HG03571 (cell line): ENCODE data around the gene LTBR.

Source experiments
- ATAC-seq: cut with Tn5 transposase; IDR thresholded peaks from one replicate; pipeline ENCODE4 v1.9.1; 2021; ENCODE audit not compliant: unreplicated experiment

LTBR gene

DNA sequence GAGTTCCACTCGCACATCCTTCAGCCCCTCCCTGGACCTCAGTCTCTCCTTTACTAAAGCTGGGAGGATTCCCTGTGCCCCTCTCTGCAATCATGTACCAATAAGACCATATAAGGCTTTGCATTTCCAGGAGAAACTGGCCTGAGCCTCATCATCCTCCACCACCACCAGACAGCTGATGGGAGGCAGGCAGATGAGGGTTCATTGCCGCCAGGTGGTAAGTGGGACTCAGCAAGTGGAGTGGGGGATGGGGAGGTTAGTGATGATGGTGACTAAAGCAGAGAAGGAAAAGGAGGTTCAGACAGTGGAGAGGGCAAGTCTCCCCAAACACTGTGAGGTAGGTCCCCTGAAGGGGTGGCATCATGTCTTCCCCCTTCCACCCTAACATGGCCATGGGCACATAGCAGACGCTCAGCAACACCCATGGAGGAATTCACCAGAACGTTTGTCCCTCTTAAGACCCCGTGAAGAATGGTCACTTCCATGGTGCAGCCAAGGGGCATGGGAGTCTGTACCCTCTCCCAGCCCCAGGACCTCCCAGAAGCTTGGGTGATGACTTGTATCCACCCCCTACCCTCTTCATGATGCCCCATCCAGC lies 37.6 kb upstream of the LTBR start:
- no peak for ATAC-seq

DNA sequence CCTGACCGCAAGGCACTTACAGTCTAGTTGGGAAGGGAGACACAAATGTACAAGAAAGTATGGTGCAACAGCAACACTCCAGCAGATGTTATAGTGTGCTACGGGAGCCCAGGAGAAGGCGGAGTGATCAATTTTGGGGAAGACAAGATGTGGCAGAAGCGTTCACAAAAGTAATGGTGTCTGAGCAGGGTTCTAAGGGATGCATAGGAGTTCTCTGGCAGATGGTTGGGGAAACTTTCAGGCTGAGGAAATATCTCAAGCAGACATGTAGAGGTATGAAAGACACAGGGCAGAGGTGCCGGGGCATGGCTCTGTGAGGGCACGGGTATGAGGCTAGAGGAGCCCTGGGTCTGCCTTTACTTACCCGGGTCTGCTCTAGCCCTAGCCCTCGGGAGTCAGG lies 37.0 kb upstream of the LTBR start:
- no peak for ATAC-seq

DNA sequence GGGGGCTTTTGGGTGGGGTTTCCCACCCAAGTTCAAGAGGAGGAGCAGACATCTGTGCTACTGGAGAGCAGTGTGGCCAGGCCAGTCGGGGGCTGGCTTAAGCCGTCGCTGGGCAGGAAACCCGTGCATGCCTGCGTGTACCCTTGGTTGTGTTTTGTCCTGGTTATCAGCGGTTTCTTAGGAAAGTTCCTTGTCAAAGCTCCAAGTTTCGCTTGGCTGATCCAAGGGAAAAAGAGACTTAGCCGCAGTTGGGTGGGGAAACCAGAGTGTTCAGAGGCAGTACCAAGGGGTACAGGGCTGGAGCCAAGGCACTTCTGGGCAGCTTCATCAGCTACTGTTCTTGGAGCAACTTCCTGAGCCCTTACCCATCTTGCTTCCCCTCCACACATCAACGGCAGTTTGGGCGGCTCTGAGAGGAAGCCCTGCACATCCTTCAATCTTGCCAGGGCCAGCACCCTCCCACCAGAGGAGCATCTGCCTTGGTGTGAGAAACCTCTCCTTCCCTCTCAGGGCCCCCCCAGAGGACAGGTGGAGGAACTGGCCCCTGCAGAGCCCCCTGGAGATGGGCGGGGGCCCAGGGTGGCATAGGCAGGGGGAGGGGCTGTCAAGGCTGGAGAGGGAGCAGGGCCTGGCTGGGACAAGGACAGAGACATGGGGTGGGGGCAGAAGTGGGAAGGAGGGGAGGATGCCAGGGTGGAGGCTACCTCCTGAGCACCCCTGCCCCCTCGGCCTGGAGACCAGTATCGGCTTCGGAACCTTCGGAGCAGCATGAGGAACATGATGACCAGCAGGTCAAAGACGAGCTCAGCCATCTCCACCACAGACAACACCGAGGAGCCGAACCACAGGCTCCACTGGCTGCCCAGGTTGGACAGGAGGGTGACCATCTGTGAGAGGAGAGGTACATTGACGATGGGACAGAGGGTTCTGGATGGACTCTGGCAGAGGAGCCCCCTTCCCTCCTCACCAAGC lies 36.3 kb upstream of the LTBR start:
- no peak for ATAC-seq

DNA sequence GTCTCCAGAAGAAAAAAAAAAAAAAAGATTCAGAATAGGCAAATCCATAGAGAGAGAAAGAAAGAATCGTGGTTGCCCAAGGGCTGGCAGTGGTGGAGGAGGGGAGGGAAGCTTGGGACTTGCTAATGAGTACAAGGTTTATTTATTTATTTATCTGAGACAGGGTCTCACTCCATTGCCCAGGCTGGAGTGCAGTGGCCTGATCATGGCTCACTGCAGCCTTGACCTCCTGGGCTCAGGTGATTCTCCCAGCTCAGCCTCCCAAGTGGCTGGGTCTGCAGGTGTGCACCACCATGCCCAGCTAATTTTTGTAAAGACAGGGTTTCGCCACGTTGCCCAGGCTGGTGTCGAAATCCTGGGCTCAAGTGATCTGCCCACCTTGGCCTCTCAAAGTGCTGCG lies 32.3 kb upstream of the LTBR start:
- no peak for ATAC-seq

DNA sequence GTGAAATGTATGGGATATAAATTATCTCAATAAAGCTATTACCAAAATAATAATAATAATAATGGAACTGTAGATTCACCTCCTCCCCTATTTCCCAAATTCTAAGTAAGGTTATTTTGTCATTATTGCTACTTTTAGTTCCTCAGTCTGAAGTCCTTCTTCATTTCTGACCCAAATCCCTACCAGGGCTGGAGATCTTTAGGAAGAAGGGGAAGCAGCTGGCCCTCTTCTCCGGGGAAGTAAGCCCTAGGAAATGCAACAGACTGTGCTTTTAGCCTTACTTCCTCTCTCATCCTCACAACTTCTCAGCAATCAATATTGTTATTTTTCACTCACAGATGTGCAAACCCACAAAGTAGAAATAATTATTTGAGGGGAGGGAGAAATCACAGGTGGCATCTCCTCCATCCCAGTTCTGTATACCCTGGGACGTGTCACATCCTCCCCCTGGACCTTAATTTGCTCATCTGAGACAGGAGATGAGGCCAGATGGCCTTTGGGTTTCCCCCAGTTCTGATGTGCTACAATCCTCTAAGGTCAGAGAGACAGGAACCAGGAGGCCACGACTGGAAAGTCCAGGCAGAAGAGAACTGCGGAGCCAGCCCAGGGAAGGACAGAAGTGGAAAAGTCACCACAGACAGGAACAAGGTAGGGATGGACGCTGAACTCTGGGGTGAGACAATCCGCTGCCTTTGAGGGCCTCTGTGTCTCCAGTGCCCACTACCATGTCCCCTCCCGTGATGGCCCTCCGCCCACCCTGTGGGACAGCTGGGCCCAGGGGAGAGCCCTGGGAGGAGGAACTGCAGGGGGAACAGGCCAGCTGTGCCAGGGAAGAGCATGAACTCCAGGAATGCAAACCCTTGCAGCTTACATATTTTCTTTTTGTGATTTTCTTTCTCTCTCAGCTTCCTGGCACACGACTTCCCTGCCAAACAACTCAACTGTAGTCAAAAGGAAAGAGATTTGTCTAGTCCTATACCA lies 31.5 kb upstream of the LTBR start:
- ATAC-seq, result no peak

DNA sequence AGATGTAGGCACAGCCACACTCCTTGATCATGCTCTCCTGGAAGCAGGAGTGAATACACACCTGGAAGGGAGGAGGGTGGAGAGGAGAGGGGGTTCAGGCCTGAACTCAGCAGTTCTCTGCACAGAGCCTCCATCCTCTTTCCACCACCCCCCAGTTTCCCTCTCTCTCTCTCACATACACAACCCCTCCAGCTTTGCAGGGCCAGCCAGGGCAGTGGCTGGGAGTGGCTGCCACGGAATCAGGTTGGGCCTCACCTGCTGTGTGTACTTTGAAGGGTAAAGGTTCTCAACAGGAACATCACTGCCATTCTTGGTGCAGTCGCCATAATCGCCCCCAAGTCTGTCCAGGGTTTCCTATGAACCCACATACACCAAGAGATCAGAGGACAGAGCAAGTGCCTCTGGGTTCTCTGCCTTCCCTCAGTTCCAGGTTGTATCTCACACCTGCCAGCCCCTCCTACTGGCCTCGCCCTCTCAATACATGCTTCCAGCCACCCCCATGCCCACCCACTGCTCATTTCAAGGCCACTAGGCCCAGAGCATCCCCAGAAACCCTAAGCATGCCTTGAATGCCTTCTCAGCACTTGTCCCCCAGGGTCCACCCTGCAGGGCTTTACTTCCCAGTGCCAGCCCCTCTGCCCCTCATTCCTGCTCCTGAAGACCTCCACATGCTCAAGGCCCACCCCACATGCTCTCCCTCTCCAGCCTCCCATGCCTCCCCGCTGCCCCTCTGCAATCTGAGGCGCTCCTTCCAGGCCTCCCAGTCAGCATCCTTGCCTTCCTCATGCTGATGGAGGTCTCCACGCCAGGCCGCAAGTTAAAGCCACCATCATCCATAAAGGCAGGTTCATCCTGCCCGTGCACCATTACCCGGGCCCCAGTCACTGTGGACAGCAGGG lies 29.2 kb upstream of the LTBR start:
- no peak for ATAC-seq

DNA sequence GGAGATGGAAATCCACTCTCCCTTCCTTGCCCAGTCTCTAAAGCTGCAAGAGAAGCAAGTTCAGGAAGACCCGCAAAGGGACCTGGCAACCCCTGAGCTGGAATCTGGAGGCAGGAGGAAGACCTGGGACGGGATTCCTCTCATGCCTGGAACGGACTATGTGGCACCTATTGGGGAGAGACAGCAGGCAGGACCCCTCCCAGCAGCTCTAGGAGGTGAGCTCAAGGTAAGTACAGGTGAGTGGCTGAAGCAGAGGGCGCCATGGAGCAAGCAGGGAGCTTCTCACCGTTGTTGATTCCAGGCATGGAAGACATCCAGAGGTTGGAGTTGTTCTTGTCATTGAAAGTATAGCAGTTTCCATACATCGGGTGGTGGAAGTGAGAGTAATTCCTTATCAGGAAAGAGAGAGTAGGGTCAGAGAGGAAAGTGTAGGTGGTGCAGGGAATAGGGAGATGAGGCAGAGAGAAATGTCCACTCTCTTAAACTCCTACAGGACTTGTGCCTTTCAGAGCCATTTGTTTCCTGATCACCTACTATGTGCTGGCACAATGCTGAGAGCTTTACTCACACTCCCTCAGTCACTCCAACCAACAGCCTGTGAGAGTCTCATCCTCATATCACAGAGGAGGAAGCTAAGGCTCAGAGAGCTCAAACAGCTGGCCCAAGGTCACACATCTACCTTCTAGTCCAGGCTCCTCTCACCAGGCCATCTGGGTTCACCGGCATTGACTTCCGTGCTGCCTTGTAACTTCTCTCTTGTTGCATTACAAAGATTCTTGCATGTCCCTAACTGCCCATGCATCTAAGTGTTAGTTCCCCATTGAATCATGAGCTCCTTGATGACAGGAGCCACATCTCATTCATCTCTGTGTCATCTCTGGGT lies 28.2 kb upstream of the LTBR start:
- ATAC-seq, result no peak

DNA sequence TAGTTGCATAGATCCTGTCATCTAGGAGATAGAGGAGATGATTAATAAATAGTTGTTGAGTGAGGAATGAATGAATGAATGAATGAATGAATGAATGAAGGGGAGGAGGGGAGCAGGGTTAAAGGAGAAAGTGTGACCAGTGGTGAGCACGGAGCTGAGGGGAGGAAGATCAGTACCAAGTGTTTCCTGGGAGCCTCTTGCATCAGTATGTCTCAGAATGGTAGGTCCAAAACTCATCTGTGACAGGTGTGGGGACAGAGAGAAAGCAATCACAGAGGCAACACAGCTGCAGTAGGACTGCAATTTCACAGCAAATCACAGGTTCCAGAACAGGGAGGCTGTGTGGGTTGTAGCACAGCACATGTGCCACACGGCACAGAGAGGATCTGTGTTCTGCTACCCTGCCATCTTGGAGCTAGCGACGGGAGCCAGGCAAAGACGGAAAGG lies 27.6 kb upstream of the LTBR start:
- no peak for ATAC-seq

DNA sequence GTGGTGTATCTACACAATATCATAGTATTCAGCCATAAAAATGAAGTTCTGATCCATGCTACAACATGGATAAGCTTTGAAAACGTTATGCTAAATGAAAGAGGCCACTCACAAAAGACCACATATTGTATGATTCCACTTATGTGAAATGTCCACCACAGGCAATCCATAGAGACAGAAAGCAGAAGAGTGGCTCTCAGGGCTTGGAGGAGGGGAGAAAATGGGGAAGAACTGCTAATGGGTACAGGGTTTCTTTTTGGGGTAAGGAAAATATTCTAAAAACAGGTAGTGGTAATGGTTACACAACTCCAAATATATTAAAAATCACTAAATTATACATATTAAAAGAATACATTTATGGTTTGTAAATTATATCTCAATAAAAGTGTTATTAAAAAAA lies 25.1 kb upstream of the LTBR start:
- no peak for ATAC-seq

DNA sequence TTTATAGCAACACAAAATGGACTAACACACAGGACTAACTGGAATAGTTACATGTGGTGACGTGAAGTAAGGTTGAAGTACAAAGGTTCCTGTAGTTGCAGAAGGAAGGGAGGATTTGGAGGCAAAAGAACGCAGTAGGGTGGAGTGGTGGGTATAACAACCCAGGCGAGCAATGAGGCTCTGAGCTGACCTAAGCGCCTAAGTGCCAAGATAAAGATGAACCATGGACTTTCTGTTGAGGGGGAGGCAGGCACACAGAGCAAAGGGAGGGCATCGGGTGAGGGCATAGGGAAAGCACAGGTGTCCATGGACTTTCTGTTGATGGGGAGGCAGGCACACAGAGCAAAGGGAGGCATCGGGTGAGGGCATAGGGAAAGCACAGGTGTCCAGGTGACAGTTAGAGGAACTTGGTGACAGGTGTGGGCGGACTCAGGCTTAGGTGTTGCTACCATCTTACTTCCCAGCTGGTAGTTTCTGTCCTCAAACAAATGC lies 23.8 kb upstream of the LTBR start:
- no peak for ATAC-seq

DNA sequence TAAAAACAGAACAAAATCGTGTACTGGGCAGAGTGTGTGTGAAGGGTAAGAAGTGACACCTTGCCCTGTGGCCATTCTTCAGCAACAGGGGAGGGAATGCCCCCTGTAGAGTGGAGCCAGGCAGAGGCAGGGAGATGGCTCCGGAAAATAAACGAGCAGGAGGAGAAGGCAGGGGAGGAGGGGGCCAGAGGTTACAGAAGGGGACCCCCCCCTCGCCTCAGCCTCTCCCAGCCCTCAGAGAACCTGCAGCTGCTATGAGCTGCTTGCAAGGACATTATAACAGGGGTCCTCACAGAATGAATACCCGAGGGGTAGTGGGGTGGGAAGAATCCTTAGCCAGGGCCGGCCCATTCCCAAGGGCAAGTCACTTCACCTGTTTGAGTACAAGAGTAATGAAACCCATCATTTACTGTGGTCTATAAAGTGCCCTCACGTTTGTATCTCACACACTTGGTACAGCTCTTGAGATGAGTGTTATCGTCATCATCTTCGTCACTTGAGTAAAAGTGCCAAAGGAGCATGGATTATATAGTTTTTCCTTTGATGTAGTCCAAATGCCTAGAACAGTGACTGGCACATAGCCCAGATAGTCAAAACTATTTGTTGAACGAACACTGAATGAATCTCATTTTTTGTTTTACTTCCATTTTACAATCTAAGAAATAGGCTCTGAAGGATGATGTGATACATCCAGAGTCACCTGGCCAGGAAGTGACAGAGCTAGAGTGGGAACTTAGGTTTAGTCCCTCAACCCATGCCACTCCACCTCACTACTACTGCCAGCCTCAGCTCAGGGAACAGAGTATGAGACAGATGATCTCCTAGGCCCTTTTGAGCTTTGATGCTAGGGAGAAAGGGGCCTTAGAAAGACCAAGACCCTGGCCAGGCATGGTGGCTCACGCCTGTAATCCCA lies 23.1 kb upstream of the LTBR start:
- no peak for ATAC-seq

DNA sequence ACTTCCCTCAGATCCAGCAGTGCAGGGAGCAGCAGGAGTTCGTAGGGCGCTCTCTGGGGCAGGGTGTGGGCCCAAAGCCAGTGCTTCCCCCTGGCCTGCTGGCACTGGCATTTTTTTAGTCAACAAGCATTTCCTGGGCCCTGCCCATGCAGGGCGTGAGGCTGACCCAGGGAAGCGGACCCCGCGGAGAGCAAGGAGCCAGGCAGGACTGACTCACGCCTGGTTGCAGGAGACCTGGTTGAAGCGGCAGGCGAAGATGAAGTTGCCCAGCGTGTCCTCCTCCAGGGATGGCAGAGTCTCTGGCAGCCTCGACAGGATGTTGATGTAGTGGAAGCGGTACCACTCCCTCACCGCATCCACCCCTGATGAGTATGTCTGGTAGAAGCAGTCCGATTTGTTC lies 22.1 kb upstream of the LTBR start:
- ATAC-seq, result no peak

DNA sequence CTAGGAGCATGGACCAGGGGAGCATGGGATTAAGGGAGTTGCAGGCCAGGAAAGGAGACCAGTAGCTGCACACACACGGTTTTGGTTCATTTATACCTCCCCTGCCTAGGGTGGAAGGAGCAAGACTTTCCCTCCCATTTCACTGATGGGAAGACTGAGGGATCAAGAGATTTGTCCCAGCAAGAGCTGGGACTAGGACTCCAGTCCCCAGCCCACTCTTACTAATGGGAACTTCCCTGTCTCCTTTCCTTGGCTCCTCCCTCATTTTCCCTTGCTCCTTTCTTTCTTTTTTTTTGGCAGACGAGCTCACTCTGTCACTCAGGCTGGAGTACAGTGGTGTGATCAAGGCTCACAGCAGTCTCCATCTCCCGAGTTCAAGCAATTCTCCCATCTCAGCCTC lies 21.6 kb upstream of the LTBR start:
- ATAC-seq, result no peak

DNA sequence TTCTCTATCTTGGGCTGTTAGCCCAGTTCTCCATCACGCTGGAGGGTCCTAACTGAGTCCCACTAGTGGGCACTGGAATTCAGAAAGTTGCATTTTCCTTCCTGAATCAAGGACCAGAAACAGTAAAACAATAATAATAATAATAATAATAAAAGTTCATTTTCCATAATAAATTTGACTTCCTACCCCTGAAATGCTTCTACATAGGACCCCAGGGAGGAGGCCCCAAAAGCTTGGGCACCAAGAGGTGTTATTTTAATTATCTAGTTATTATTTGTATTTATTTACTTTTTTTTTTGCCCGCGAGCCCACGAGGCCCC lies 21.0 kb upstream of the LTBR start:
- no peak for ATAC-seq

DNA sequence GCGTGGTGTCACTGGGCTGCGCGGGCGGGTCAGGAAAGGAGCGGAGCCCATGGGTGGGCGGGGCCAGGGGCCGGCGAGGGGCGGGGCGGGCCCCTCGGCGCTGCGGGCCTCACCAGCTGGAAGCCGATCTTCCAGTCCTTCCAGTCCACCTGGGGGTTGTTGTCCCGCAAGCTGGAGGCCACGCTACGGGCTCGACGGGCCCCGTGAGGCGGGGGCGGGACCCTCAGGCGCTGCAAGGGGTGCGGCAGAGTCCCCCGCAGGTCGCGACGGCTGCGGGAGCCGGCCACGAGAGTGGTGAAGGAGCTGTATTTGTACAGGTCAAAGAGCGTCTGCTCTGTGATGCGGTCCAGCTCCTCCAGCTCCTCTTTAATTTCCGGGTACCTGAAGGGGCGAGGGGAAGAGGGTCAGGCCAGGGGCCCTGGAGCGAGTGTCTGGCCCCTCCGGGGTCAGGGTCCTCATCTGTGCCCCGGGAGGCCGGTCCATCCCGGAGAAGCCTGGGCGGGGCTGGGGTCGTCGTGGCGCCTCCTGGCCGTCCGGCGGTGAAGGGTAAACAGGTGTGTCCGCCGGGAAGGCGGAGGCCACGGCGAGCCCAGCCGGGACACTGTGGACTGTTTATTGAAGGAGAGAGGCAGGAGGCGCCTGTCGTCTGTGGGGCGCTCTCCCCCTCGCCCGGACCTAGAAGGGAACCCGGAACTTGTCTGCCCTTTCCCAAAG lies 20.5 kb upstream of the LTBR start:
- no peak for ATAC-seq

DNA sequence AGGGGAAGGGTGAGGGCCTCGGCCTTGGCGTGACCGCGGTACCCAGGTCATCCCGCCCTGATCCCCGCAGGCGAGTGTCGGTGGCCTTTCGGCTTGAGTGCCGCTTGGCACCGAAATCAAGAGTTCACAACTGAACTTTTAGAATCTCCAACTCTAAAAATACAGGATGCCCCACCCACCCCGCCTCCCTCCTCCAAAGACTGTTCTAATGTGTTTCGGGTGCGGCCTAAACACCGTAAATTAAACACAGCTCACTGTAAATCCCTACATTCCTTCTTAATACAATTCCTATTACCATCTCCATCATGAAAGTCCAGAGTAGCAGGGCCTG lies 20.0 kb upstream of the LTBR start:
- ATAC-seq, result no peak

DNA sequence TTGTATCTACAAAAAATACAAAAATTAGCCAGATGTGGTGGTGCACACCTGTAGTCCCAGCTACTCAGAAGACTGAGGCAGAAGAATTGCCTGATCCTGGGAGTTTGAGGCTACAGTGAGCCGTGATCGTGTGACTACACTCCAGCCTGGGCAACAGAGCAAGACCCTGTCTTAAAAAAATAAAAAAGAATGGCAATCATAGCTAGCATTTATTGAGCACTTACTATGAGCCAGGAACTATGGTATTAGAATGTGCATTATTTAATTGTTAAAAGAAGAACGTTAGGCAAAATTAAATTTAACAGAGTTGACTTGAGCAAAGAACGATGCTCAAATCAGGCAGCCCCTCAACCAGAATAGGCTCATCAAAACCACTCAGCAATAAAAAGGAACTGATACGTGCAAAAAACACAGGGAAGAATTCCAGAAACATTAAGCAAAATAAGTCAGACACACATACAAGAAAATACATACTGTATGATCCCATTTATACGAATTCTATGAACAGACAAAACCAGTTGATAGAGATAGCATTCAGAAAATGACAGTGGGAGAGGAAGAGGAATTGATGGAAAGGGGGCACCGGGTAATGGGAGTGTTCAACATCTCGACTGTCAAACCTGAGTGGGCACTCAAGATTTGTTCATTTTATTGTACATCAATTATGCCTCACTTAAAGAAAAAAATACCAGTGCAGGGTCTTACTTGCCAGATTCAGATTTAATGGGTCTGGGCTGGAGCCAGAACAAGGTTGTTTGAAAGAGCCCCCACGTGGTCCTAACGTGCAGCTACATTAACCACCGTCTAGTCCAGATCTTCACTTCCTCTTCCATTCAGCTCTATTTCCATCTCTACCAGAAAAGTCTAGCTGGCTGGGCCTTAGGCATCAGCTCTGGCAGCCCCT lies 16.6 kb upstream of the LTBR start:
- ATAC-seq, result peak; percentile 62
